Parathyroid adenoma (tissue), 2 donors: ENCODE measurements around the gene HPS4.

ENCODE experiments used
- H2AFZ ChIP-seq: fragments of 300-600 bp; sonication (generic); one replicate; pipeline ENCODE4 v1.7.0; 2017; ENCODE audit warnings: antibody characterized with exemption, mild to moderate bottlenecking
- H3K27ac ChIP-seq: fragments of 300-600 bp; sonication (generic); one replicate; pipeline ENCODE4 v1.7.0; 2017
- H3K27me3 ChIP-seq: fragments of 300-600 bp; sonication (generic); one replicate; pipeline ENCODE4 v1.7.0; 2017; ENCODE audit warnings: low read length; ENCODE audit not compliant: control insufficient read depth, insufficient read depth
- H3K36me3 ChIP-seq: fragments of 300-600 bp; sonication (generic); one replicate; pipeline ENCODE4 v1.7.0; 2017; ENCODE audit warnings: low read length; ENCODE audit not compliant: control insufficient read depth, insufficient read depth
- H3K4me1 ChIP-seq: fragments of 300-600 bp; sonication (generic); one replicate; pipeline ENCODE4 v1.7.0; 2017; ENCODE audit warnings: control low read depth
- H3K4me2 ChIP-seq: fragments of 300-600 bp; sonication (generic); one replicate; pipeline ENCODE4 v1.7.0; 2017; ENCODE audit warnings: low read length
- H3K4me3 ChIP-seq: fragments of 300-600 bp; sonication (generic); one replicate; pipeline ENCODE4 v1.7.0; 2017; ENCODE audit warnings: low read depth, low read length
- H3K79me2 ChIP-seq: fragments of 300-600 bp; sonication (generic); one replicate; pipeline ENCODE4 v1.7.0; 2017; ENCODE audit warnings: control low read depth
- H3K9ac ChIP-seq: fragments of 300-600 bp; sonication (generic); one replicate; pipeline ENCODE4 v1.7.0; 2017; ENCODE audit warnings: mild to moderate bottlenecking
- H3K9me3 ChIP-seq: fragments of 300-600 bp; sonication (generic); one replicate; pipeline ENCODE4 v1.7.0; 2017; ENCODE audit warnings: low read length; ENCODE audit not compliant: control insufficient read depth
- CTCF ChIP-seq: fragments of 300-600 bp; sonication (generic); IDR thresholded peaks from one replicate; pipeline ENCODE4 v1.7.0; 2017; ENCODE audit warnings: antibody characterized with exemption, mild to moderate bottlenecking
- donor health status: primary hyperparathyroidism.

The HPS4 gene

GRCh38 chr22:26480611-26480932, 3.0 kb downstream of the HPS4 start:
- H3K27ac ChIP-seq, result no peak overlapping the region

GRCh38 chr22:26479792-26480610, 3.6 kb downstream of the HPS4 start:
- Histone ChIP-seq H3K4me1 (peaks cover 3% of the 10 kb centered on the region), H3K9ac (no peak overlapping the region), H3K4me2 (peak overlapping the region; percentile 31), H3K27me3 (no peaks in the 10 kb centered on the region), H2AFZ (no peak overlapping the region), H3K79me2 (peaks cover 3% of the 10 kb centered on the region), H3K9me3 (no peaks in the 10 kb centered on the region), H3K36me3 (no peaks in the 10 kb centered on the region), H3K4me3 (no peak overlapping the region), H3K27ac (no peak overlapping the region)
- no peak for TF ChIP-seq CTCF

More at GRCh38 chr22:26480611-26480932, 3.0 kb downstream of the HPS4 start:
- peaks cover 3% of the 10 kb centered on the region for H3K79me2 ChIP-seq
- no peaks in the 10 kb centered on the region for H3K27me3 ChIP-seq
- no peaks in the 10 kb centered on the region for H3K9me3 ChIP-seq
- H3K4me1 ChIP-seq, result peaks cover 3% of the 10 kb centered on the region
- no peak overlapping the region for H3K9ac ChIP-seq
- H3K4me3 ChIP-seq, result no peak overlapping the region
- no peak for TF ChIP-seq CTCF
- no peak overlapping the region for H3K4me2 ChIP-seq
- no peaks in the 10 kb centered on the region for H3K36me3 ChIP-seq
- H2AFZ ChIP-seq, result no peak overlapping the region

- Histone ChIP-seq H3K4me3 (no peak overlapping the region), H3K79me2 (peaks cover 3% of the 10 kb centered on the region), H3K27me3 (no peaks in the 10 kb centered on the region), H3K4me2 (peak overlapping the region; percentile 31), H3K4me1 (peaks cover under 1% of the 10 kb centered on the region), H3K9me3 (no peaks in the 10 kb centered on the region), H3K27ac (no peak overlapping the region), H3K36me3 (no peaks in the 10 kb centered on the region), H3K9ac (no peak overlapping the region), H2AFZ (no peak overlapping the region)
- TF ChIP-seq CTCF, result no peak
Observed at GRCh38 chr22:26479043-26479791, 4.4 kb downstream of the HPS4 start.

- Histone ChIP-seq H3K36me3 (no peaks in the 10 kb centered on the region), H3K27me3 (no peaks in the 10 kb centered on the region), H3K27ac (no peak overlapping the region), H3K9ac (no peak overlapping the region), H2AFZ (no peak overlapping the region), H3K4me2 (no peak overlapping the region), H3K4me3 (no peak overlapping the region), H3K4me1 (no peaks in the 10 kb centered on the region), H3K79me2 (no peaks in the 10 kb centered on the region), H3K9me3 (no peaks in the 10 kb centered on the region)
- TF ChIP-seq CTCF, result no peak
Observed at GRCh38 chr22:26477341-26477731, 6.2 kb downstream of the HPS4 start.
